SK-N-SH treated with all-trans-retinoic acid at 6 μM for 48 hours (cell line): ENCODE results near the gene KCNT1.

Experiments
- ARNTL ChIP-seq: fragments of 450-650 bp; formaldehyde crosslinking; IDR thresholded peaks from 2 replicates; pipeline ENCODE4 v1.5.0; 2020; ENCODE audit warnings: low read depth, mild to moderate bottlenecking, moderate library complexity, borderline replicate concordance
- BACH2 ChIP-seq: fragments of 250-450 bp; sonication (Bioruptor Pico); IDR thresholded peaks from 2 replicates; pipeline ENCODE4 v1.9.0; 2021; ENCODE audit warnings: mild to moderate bottlenecking, borderline replicate concordance
- CREB5 ChIP-seq: fragments of 250-450 bp; sonication (Bioruptor Pico); IDR thresholded peaks from 2 replicates; pipeline ENCODE4 v1.5.1; 2020; ENCODE audit warnings: low read depth, mild to moderate bottlenecking, moderate library complexity
- OSR1 ChIP-seq: fragments of 250-450 bp; sonication (Bioruptor Pico); IDR thresholded peaks from 2 replicates; pipeline ENCODE4 v1.8.0; 2022; ENCODE audit warnings: moderate library complexity, mild to moderate bottlenecking, inconsistent platforms
- PATZ1 ChIP-seq: fragments of 250-450 bp; sonication (Bioruptor Pico); IDR thresholded peaks from 2 replicates; pipeline ENCODE4 v1.8.0; 2020; ENCODE audit warnings: mild to moderate bottlenecking, moderate library complexity, borderline replicate concordance
- SNAI2 ChIP-seq: fragments of 250-450 bp; sonication (Bioruptor Pico); IDR thresholded peaks from 2 replicates; pipeline ENCODE4 v1.5.0; 2020; ENCODE audit warnings: mild to moderate bottlenecking, moderate library complexity
- TSHZ2 ChIP-seq: fragments of 250-450 bp; sonication (Bioruptor Pico); IDR thresholded peaks from 2 replicates; pipeline ENCODE4 v1.5.0; 2020; ENCODE audit warnings: mild to moderate bottlenecking, moderate library complexity
- ZC3H10 ChIP-seq: fragments of 250-450 bp; sonication (Bioruptor Pico); IDR thresholded peaks from 2 replicates; pipeline ENCODE4 v1.5.1; 2021; ENCODE audit warnings: mild to moderate bottlenecking, moderate library complexity
- ZNF70 ChIP-seq: fragments of 450-650 bp; formaldehyde crosslinking; IDR thresholded peaks from 2 replicates; pipeline ENCODE4 v1.5.0; 2020; ENCODE audit warnings: mild to moderate bottlenecking, moderate library complexity
- ZNF8 ChIP-seq: fragments of 450-650 bp; formaldehyde crosslinking; IDR thresholded peaks from 2 replicates; pipeline ENCODE4 v1.5.0; 2020; ENCODE audit warnings: mild to moderate bottlenecking, moderate library complexity

DNA sequence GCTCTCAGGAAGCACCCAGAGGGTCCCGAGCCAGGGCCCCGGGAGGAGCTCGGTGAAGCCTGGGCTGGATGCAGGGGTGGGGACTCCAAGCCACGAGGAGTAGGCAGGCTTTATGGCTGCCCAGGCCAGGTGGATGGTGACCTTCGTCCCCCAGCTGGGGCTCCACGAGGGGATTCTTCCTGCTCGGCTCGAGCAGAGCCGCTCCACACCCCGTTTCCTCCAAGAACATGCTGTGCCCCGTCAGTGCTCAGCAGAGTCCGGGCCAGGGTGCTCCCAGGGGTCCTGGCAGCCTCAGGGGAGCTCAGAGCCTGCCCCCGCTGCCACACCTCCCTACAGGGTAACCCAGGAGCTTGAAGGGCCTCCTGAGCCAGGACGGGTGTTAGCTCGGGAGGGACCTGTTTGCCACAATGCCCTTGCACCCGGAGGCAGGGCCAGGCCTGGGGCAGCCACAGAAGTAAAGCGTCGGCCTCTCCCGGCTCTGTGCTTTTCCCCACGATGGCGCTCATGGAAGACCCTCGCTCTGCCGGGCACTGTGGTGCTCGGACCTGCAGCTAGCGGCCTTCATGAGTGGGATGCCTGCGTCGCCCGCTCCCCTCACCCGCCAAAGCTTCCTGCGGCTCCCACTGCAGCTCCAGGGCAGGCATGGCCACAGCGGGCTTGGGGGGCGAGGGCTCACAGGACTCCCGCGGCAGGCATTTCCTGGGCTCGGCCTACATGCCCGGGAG lies 86.8 kb downstream of the KCNT1 start:
- TF ChIP-seq OSR1 (CRISPR knock-in tag) (no peak), PATZ1 (CRISPR knock-in tag) (no peak), ZC3H10 (CRISPR knock-in tag) (no peak), ZNF70 (CRISPR knock-in tag) (no peak), CREB5 (no peak), TSHZ2 (CRISPR knock-in tag) (no peak), BACH2 (CRISPR knock-in tag) (no peak), ZNF8 (CRISPR knock-in tag) (no peak), SNAI2 (CRISPR knock-in tag) (no peak), ARNTL (CRISPR knock-in tag) (no peak)
